Ramos (cell line): Measurements from ENCODE around the gene TP63.

Source experiments
- in situ Hi-C: fragments of 300-500 bp; cut with MboI; formaldehyde crosslinking; loops from one replicate; pipeline ENCODE4 v1.14.3; 2022; ENCODE audit warnings: low sequenced_read_pairs; ENCODE audit not compliant: unreplicated experiment

TP63 gene

DNA sequence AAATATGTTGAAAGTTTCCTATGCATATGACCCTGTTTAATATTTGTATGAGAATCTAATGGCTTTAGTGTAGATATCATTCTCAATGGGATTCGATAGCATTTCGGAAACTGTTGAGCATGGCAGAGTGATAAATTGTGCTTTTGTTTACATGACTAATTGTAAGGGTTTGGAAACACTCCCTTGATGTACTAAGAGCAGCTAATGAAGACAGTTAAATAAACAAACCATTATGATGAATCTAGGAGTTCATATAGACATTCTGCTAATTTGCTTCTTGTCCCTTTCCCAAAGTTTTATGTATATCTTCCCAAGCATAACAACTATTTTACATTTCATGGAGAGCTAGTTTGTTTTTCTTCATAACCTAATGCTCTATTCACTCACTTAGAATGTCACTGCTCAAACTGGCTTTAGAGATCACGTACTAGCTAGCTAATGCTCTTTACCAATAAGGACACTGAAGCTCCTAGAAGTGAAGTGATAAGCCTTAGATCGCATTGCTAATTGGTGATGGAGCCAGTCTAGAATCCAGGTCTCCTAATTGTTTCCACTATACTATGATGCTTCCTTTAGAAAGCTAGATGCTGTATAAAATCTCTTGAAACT lies 140.8 kb downstream of the TP63 start:
- in situ Hi-C loops: no loop called here

DNA sequence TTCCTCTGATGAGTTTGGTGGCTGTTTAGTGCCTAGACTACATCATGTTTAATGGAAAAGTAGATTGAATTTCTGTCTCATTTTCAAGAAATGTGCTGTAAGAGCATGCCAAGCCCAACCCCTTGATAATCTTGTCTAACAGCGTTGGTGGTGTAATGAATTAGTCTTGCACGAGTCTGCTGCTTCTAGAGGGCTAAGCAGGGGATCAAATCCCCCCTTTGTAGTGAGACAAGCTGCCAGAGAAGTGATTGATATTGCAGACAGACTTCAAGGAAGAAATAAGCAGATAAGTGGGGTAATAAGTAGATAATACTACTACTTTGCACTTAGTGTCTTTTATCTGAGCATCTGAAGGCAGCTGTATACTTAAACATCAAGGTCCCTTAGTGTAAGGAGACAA lies 141.4 kb downstream of the TP63 start:
- in situ Hi-C loops: no loop called here

DNA sequence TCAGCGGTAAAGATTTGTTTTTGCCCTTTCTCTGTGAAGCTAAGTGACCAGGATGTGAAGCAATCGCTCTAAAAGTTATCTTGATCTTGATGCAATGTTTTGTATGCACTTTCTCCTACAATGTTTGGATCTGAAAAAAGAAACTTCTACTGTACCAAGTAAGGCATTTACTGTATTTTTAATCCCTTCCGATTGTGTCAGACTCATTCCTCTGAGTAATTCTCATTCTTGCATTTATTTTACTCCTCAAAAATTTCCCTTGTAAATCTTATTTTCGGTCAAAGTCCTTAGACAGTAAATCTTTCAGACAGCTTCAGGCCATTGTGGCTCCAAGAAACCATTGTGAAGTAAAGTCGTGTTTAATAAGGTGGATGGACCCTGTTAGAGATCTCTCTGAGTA lies 141.9 kb downstream of the TP63 start:
- in situ Hi-C loops: no loop called here

DNA sequence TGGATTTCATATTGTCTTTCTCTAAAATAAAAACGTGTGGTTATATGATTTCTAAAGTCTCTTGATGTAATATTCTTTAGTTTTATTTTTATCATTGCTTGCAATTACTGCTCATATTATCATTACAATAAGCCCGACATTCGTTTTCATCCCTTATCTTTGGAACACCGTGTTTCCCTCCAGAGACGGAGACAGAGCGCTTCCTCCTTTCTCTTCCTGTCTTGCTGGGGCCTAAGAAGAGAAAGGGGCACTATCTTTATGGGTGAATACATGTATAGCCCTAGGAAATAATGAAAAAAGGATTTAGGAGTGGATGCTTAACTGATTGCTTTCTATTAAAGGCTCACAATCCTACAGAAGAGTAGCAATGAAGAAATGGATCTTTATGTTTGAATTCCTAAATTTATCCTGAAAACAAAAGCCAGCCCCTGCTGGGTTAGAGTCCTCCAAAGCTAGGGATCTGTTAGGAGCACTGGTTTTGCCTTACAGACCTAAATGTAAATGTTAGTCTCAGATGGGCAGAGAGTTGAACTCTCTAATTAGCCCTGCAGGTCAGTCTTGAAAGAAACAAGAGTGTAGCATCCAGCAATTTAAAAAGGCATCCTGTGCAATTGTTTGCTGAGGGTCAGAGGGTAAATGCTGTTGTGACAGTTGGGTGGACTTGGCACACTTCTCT lies 145.1 kb downstream of the TP63 start:
- in situ Hi-C loops: no loop called here

DNA sequence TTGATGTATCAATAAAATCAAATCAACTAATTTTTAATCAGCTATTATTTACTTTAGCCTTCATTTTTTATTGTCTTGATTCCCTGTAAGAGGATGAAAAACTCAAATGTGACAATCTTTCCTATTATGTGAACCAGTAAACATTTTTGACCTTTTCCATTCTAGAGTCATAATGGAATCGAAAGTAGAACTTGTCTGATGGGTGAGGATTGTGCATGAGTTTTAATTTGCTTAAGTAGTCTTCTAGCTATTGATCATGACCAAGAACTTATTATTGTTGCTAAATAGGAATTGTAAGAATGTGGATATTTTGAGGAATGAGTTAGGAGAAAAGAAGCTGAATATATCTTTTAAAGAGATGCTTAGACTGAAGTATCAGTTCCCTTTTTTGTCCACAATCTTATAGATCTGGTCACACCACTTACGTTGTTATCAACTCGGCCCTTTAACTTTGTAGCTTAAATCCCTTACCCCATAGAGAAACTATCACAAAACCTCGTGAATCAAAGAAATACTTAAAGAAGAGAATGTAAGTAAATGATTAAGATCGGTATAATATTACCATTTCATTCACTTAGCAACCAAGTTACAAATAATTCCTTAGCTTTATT lies 147.3 kb downstream of the TP63 start:
- in situ Hi-C loops: no loop called here

DNA sequence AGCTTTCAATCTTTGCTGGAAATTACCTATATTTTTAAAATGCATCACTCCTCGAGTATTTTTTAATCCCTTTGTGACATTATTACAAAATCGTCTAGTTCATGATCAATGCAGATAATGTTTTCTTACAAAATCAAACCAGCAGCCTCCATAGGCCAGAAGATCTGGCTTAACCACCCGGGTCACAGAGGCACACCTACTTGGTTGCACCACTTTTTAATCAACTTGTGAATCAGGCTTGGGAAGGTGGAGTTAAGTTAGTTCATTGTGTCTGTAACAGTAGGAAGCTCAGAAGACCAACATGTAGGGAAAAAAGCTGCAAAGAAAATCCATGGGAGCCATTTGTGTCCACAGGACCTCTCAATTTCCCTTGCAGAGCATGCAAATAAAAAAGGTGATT lies 148.0 kb downstream of the TP63 start:
- in situ Hi-C loops: no loop called here

DNA sequence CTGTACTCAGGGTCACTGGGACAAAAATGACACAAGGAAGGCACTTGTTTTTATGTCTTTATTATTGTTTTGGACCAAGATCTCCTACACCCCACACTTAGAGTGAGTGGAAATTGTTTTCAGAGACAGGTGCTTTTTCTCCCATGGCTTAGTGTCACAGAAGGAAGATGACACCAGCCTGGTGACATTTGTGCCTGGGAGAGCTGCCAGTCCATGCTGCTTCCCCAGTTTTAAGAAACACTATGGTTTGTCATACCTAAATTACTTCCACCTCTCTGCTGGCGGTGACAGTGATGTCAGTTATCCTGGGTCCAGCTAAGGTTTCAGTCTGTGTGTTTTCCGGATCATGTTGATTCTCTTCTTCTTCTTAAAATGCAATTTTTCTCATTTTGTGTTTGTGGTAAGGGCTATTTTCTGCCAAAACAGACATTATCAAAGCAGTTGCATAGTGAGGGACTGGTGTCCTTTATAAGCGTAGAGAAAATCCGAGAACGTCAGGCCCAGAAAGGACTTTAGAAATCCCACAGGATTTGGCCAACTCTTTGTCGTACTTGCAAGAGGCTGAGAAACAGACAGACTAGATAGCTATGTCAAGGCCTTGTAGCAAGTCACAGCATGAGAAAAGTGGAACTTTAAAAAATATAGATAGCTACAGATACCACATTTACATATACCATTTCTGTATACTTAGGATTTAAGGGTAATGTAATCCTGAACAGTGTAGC lies 149.5 kb downstream of the TP63 start:
- in situ Hi-C loops: no loop called here

DNA sequence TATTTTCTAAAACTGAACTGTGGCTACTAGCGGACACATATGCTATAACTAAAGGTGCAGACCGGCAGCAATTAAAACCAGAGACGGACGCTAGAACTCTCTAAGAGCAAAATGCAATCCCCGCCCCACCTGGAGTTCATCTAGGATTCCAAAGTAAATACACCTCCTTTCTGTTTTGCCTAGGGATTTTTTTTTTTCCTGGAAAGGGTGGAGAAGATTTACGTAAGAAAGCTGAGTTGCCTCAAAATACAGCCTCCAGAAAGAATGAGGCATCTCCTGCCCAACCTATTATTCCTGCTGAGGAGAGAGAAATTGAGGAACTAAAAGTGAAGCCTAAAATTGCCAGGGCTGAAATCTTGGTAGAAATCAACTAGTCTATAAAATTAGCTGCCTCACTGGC lies 150.2 kb downstream of the TP63 start:
- in situ Hi-C loops: no loop called here

DNA sequence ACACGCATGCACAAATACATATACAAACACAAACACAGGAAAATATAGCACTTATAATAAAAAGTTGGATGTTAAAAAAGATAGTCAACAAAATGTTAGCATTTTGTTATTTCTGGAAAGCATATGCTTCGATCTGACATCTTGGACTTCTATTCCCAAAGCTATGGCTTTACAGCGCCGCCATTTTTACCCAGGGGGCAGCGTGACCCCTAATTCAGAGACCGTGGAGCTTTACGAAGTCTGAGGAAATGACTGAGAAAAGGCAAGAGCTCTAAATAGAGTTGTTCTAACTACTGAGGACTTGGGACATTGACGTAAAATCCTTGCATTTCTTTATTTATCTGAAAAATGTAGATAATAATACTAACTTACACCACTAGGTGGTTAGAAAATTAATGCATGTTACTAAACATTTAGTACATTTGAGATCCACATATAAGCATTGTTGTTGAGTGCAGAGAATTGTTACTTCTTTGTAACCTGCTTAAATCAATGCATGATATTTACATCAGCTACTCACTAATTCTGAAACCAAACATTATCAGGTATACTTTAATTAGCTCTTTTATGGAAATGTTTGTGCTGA lies 155.4 kb downstream of the TP63 start:
- in situ Hi-C loops: no loop called here

DNA sequence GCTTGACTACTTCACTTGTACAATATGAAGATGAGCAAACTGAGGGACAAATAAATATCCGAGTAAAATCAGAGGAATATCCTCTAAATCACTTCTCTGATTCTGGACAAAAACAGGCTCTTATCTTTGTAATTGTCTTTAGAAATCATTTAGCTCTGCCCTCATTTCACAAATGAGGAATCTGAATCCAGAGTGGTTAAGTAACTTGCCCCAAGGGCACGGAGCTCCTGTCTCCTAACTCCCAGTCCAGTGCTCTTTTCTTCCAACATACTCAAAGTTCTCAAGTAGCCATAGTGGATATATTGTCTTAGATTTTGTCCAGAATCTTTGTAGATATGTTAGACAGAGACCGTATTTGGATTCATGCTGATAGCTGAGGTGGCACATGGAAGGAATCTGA lies 156.0 kb downstream of the TP63 start:
- in situ Hi-C loops: no loop called here

DNA sequence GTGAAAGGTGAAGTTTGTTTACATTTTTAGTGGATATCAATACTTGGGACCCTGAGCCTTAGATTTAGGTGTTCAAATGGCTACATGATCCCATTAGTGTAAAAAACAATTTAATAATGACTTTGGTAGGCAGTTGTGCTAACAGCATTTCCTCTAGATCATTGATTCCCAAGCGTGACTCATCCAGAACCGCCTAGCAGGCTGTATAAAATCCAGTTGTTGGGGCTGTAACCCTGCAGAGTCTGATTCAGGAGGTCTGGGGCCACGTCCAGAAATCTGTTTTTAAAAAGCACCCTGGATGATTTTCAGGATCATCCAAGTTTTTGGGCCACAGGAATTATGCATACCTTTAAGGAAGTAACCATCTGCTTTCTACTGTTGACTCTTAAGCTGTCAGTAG lies 156.4 kb downstream of the TP63 start:
- in situ Hi-C loops: no loop called here

DNA sequence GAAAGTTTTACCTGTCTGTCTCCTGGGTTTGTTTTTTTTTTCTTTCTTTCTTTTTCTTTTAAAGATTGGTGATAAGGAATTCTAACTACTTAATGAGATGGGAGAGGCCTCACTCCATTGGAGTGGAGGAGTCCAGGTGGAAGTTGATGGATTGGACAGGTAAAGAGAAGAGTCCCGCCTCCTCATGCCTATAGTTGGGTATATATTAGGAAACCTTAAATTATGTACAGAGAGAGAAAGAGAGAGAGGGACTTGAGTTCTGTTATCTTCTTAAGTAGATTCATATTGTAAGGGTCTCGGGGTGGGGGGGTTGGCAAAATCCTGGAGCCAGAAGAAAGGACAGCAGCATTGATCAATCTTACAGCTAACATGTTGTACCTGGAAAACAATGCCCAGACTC lies 158.2 kb downstream of the TP63 start:
- in situ Hi-C loops: no loop called here

DNA sequence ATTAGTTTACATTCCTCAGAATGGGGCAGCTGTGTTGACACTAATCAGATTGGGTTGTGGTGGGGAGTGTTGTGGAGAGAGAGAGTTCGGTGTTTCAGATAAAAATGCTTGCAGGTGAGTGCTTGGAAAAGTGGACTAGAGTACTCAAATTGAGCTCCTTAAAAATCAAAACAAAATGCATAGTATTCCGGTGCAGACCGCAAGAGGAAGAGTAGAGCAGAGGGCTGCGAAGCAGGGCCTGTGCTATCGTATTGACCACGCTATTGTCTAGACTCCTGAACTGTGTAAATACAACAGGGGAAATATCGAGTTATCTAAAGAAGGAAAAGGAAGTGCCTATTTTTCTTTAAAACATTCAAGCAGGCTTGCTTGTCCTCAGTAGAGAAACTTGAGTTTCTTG lies 159.5 kb downstream of the TP63 start:
- in situ Hi-C loops: no loop called here

DNA sequence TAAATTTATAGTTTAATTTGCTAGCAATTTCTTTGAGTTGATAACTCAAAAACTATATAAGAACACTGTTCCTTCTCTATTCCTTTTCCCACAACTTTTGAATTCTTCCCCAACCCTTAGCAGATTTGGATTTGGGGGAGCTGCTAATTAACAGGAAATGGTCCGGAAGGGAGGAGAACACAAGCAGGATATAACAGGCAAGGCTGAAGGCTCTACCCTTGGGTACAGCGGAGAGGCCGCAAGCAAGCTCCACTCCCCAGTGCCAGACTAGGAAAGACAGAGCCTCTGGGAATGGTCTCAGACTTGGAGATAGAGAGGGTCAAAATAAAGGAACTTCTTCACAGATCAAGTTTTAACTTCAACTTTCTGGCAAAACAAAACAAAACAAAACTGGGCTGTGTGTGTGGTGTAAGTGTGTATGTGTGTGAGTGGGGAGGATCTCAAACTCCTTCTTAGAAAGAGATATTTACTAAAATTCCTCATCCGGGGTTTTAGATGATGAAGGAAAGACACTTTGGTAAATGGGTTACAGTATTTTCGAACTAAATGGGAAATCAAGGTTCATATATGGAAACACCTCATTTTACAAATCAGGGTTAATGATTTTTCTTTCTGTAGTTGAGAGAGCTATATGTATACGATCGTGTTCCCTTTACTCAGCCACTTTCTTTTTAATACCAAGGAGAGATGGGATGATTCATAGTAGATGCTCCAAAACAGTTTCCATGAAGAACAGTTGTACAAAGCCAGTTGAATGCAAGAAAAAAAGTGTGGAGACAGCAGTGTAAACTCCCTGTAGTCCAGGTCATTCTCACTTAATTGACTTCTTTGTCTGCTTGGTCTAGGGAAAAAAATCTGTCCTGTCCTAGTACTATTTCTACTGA lies 161.1 kb downstream of the TP63 start:
- in situ Hi-C loops: no loop called here

DNA sequence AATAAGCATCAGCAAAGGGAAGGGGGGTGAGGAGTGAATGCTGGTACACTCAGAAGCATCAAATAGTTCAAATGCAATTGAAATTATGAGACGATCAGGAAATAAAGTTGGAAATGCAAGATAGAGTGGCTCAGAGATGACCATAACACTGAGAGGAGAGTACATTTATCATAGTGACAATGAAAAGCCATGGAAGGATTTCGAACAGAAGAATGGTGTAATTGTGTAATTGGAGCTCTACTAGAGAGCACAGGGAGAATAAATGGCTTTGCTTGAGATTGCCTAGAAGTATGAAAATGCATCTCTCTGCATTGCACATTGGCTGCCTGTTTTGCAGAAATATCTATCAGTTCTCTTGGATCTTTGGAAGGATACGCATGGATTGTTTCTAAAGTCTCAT lies 163.3 kb downstream of the TP63 start:
- in situ Hi-C loops: no loop called here

DNA sequence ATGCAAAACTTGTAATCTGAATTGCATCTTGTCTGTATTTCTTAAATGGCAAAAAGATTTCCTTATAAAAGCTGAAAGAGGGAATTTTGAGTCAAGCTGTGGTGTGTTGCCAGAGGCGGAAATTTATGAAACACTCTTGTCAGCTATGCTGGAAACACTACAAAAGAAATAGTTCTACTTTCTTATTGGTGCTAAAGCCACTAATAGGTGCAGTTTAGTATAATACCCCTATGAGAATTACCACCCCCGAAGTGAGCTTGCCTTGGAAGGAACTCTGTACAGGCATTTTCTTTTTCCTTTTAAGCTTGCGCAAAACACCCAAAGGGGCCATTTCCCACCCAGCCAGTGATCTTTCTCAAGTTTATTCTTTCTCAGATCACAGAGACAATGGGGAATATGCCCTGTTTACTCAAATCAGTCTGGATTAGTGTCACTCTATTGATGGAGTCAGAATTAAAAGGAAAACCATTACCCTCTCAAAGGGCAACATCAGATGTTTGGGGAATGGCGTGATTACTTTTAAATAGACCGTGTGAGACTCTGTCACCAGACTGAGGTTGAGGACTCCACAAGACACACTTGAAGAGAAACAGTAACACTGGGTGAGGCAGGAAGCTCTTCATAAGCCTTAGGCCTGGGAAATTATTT lies 166.0 kb downstream of the TP63 start:
- in situ Hi-C loops: no loop called here

DNA sequence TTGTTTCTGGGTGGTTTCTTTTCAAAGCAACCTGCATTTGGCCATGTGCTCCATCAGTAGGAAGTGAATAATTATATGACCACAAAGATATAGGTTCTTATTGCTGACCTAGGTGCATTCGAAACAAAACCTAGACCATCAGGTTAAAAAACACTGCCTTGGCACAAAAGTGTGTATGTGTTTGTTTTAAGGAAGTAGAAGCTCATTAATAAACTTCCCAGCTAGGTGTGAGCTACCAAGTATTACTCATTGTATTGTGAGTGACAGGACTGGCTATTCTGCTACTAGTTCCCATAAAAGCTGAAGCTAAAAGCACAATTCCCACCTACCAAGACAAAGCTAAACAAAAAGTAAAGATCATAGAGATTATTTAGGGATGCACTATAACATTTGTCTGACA lies 168.2 kb downstream of the TP63 start:
- in situ Hi-C loops: no loop called here

DNA sequence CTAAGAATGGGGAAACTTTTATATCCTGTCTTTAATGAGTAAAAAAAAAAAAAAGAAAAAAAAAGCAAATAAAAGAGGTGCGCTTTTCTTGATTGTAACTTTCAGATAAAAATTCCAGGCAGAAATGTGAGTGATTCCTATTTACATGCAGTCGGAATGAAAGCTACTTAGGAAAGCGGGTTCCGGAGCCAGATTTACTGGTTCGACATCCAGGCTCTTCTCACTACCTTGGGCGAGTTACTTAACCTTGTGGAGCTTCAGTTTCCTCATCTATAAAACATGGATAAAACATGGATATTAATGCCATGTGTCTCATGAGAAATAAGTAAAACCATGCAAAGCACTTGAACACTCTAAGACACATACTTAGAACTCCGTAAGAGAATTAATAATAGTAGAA lies 169.2 kb downstream of the TP63 start:
- in situ Hi-C loops: no loop called here

DNA sequence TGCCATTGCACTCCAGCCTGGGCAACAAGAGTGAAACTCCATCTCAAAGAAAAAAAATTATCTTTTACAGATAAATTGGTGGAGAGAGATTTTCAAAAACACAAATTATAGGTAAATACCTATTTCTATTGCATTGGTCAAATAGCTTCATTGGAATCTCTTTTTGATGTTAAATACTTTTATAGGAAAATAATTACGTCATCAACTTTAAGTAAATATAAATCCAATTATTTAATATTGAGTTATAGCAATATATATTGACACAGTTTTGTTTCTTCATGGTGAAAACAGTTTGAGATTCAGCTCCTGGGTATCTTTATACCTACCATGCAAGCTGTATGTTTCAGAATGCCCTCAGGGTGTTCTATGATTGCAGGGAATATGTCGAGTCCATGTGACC lies 172.1 kb downstream of the TP63 start:
- in situ Hi-C loops: no loop called here
